ENCODE measurements around the gene PET100.

DNA sequence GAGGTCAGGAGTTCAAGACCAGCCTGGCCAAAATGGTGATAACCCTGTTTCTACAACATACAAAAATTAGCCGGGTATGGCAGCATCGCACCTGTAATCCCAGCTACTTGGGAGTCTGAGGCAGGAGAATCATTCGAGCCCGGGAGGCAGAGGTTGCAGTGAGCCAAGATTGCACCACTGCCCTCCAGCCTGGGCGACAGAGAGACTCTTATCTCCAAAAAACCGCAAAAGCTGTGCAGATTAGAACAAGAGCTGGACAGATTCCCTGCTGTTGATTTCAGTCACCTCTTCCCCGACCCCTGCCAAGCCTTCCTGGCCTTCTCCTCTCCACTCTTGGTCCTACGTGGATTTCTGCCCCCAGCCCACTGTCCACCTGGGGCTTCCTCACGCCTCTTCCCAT is 25.7 kb upstream of the PET100 start:
- TF ChIP-seq, protein P1, sequence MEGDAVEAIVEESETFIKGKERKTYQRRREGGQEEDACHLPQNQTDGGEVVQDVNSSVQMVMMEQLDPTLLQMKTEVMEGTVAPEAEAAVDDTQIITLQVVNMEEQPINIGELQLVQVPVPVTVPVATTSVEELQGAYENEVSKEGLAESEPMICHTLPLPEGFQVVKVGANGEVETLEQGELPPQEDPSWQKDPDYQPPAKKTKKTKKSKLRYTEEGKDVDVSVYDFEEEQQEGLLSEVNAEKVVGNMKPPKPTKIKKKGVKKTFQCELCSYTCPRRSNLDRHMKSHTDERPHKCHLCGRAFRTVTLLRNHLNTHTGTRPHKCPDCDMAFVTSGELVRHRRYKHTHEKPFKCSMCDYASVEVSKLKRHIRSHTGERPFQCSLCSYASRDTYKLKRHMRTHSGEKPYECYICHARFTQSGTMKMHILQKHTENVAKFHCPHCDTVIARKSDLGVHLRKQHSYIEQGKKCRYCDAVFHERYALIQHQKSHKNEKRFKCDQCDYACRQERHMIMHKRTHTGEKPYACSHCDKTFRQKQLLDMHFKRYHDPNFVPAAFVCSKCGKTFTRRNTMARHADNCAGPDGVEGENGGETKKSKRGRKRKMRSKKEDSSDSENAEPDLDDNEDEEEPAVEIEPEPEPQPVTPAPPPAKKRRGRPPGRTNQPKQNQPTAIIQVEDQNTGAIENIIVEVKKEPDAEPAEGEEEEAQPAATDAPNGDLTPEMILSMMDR (IDR thresholded peaks at IDR 0.05), result no peak
- TF ChIP-seq POLR2A (IDR thresholded peaks at IDR 0.05), result no peak

All from breast epithelium (tissue), 3 donors.